Eye (tissue), 1 donor: Measurements from ENCODE around the gene SENP2.
"Not testable (repeated sequence)": the region's sequence is repeated elsewhere in the genome, so short reads cannot be mapped to it uniquely, and the experiment has no call there.

Experiments
- DNase-seq: peaks from one replicate; pipeline ENCODE4 v3.0.0-alpha.2; 2015

Gene SENP2

DNA sequence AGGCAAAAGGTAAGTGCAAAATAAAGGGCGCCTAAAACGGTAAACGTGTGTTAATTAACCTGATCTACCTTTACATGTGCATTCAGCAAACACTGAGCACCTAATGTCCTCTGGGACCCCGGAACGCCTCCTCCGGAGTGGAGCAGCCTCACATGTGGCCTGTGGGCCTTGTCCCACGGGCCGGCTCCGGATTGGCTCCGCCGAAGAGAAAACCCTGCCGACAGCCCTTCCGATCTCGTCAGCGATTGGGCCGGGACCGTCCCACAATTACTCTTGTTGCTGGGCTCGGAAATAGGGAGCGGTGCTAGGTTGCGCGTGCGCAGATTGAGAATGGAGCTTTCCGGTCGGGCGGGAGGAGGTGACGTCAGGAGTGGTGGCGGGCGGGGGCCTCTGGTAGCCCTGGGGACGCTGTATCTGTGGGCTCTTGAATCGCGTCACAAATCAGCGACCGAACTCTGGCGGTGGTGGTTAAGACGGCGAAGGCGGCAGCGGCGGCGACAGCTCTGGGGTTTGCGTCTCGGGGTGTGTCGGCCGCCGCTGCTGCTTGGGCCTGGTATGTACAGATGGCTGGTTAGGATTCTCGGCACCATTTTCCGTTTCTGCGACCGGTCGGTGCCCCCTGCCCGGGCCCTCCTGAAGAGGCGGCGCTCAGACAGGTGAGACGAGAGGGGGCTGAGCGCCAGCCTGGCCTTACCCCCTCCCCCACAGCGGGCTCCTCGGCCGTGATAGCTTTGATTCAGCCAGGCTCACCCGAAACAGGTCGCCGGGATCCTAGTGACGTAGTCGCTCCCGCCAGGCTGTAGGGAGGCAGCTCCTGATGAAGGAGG is at the start of gene SENP2:
Gene SENP2 (plus strand): TSS at position 437 of the 827 bp plus-strand sequence. CDS start 119 bp downstream, at position 556.
- peak; percentile 100 for DNase-seq

DNA sequence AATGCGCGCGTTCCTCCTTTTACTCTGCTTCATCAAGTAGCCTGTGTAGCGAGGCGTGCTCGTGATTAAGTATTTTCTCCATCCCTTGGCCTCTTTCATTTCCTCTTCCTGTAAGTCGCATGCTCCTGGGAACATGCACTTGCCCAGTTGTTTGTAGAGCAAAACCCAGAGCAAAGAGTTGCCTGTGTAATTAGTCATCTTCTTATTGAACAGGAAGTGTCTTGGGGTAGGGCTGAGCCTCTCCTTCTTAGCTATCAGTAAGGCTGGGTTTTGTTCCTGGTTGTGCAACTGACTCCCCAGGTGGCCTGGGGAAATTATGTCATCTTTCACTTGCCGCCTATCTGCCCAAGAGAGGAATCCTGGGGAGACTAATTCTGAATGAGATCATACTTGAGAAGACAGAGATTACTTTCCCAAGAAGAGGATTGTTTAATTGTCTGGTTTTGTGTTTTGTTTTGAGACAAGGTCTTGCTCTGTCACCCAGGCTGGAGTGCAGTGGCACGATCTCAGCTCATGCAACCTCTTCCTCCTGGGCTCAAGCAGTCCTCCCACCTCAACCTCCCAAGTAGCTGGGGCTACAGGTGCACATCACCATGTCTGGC is 48.6 kb upstream of the SENP2 start:
- DNase-seq, result no peak

DNA sequence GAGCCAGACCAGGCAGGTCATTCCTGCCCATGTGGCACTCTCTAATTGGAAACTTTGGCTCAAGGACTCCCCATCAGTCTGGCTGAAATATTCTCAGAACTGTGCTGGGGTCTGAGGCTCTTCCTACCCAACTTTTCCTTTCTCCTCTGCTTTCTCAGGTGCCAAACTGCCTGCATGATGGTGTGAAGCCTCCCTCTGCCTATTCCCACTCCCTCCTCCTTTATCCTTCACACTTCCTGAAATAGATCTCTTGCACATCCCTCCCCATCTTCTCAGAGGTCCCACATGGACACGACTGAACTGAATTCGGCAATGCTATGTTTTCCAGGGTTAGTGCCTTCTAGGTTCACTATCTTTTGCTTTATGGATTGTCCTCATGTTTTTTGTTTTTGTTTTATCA is 46.2 kb upstream of the SENP2 start:
- no peak for DNase-seq

DNA sequence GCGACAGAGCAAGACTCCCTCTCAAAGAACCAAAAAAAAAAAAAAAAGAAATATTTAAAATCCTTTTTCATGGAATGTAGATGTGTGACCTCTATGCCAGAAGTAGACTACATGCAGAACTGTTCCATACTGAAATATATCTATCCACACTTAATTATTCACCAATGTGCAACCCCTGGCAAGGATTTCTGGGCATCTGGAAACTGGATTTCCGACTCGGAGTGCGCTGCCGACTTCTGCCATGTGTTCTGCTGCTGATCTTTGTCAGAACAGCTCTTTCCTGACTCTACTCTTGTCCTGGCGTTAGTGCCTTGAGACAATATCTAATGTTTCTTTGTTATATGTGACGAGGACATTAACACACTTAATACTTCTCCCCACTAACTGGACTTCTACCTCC is 45.4 kb upstream of the SENP2 start:
- no peak for DNase-seq

DNA sequence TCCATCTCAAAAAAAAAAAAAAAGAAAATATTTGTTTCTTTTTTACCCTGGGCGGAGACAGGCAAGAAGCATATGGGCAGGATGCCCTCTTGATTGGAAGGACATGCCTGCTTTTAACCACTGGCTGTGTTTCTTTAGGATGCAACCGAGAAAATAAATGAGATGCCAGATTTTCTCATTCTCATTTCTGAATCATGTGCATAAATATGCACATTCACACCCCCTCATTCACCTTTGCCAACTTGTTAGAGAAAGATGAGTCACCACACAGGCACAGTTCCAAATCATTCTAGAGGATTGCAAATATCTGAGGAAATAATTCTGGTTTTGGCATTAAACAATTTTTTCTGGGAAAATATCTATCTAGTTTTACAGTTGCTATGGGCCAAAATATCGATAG is 37.0 kb upstream of the SENP2 start:
- peak; percentile 57 for DNase-seq

DNA sequence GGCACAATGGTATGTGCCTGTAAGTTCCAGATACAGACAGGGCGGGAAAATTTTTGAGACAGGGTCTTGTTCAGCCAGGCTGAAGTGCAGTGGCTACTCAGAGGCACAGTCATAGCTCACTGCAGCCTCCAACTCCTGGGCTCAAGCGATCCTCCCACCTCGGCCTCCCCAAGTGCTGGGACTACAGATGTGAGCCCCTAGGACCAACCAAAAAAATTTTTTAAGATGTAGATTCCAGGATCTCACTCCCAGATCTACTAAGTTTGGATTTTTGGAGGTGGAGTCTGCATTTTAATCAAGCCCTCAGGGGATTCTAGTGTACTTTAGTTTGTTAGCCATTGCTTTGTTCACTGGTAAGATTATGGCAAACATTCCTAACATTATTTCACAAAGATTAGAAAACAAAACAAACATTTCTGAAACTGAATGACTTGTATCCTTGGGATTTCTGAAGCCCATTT is 36.4 kb upstream of the SENP2 start:
- no peak for DNase-seq

DNA sequence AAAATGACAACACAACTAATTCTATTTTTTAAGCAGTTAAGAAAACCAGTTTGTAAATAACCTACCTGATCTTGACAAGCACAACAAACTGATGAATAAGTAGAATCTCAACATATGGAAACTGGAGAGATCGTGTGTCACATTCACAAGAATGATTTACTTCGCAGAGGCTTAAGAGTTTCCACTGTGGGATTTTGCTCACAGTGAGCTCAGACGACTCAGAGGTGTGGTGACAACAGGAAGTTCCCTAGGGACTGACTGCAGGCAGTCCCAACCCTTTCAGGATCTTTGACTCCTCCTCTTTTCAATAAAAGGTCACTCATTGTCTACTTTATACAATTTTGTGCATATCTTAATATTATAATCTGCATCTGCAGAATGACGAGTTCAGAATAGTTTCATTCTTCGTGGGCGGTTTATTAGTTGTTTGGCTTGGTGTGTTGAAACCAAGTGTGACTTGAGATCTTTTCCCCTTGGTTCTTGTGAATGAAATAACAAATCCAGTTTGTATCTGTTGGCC is 33.7 kb upstream of the SENP2 start, which contains the start of gene LIPH:
Gene LIPH (minus strand): TSS at position 231 of the 520 bp plus-strand sequence. CDS start 117 bp downstream, at position 114.
- DNase-seq, result no peak

DNA sequence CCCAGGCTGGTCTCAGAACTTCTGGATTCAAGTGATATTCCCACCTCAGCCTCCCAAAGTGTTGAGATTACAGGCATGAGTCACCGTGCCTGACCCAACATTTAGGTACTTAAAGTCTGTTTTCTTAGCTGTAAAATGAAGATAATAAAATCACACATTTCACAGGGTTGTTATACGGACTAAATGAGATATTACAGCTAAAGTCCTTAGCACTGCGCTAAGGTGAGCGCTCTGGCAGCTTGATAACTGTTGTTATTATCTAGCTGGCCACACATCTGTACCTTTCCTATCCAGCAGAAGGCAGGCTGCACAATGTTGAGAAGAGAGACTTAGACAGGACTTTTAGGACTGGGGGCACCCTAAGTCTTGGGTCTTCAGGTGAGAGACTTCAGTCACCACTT is 31.0 kb upstream of the SENP2 start:
- no peak for DNase-seq

DNA sequence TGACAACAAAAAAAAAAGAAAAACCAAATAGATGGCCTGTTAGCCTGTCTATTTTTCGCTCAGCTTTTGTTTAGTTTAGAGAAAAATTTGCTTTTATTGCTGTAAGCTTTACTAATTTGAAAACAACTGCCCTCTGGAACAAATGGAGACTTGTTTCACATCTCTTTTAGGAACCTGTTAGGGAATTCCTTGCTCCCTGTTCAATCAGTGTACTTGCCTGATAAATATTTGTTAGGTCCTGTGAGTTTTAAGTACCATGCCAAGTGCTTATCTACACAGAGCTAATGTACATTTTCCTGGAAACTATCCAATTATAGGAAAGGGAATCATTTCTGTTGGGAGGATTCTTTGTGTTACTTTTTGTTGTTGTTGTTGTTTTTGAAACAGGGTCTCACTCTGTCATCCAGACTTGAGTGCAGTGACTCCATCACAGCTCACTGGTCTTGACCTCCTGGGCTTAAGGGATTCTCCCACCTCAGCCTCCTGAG is 30.2 kb upstream of the SENP2 start:
- DNase-seq, result no peak

DNA sequence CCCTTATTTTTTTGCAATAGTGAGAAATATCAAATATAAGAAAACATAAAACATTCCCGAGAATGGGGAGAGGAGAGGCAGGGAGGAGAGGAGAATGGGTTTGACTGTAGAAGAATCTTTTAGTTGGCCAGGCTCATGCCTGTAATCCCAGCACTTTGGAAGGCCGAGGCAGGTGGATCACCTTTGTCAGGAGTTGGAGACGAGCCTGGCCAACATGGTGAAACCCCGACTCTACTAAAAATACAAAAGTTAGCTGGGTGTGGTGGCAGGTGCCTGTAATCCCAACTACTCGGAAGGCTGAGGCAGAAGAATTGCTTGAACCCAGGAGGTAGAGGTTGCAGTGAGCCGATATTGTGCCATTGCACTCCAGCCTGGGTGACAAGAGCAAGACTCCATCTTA is 29.5 kb upstream of the SENP2 start:
- DNase-seq, result not testable (repeated sequence)

DNA sequence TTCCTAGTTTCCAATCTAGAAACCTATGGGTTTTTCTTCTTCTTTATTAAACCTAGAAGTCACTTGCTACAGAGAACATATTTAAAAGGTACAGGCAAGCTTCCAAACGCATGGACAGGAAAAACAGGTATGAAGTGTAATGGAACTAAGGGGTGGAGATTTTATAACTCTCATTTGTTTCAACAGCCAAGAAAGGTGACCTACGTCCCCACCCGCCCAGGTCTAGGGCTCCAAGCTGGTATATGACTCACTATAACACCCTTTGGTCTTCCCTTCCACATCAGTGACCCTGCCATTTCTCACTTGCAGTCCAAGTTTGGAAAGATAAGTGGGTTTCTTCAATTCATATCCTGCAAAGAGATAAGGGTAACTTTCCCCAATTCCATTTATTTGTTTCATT is 27.7 kb upstream of the SENP2 start:
- no peak for DNase-seq

DNA sequence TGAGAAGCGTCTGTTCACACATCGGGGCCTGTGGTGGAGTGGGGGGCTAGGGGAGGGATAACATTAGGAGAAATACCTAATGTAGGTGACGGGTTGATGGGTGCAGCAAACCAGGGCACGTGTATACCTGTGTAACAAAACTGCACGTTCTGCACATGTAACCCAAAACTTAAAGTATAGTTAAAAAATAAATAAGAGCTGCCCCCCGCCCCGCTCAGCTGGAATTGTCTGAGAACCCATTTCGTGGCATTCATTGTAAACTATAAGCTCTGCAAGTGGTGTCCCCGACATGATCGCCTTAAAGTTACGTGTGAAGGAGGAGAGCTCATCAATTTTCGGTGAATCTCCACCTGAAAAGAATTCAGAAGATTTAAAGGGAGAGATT is 26.4 kb upstream of the SENP2 start:
- DNase-seq, result no peak

DNA sequence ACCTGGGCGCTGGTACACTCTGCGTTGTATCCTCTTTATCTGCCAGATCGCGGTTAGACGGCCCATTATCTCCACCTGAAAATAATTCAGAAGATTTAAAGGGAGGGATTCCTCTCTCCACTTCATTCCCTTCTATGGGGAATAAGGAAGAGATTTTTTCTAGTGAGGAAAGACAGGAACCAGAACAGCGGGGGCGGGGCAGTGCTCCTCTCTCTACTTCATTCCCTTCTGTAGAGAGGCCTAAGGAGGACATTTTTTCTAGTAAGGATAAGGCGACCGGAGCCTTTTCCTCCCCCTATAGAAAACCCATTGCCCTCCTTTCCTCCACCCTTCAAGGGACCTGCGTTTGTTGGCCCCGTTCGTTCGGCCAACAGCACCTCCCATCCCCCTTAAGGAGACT is 25.4 kb upstream of the SENP2 start:
- DNase-seq, result no peak

DNA sequence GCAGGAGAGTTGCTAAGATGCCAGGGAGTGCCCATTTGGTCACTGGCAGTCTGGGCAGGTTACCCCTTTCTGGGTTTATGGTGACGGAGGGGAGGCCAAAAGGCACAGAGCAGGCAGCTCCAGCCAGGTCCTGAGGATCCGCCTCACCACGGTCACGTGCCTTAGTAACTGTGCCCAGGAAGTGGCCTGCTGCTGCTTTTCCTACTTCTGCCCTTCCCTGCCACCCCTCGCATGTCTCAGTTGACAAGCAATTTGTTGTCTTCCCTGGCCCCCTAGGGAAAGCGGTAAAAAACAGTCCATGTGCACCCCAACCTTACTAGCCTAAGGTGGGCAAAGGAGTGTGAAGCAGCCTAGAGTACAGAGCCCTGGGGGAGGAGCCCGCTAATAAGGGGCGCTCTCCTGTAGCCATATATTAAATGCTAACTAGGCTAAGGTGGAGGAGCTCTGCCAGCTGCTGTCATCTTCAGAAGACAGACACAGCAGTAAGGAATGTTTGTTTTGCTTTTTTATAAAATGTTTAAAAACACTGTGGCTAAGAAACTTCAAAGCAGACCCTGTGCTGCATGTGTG is 24.6 kb upstream of the SENP2 start:
- DNase-seq, result no peak

DNA sequence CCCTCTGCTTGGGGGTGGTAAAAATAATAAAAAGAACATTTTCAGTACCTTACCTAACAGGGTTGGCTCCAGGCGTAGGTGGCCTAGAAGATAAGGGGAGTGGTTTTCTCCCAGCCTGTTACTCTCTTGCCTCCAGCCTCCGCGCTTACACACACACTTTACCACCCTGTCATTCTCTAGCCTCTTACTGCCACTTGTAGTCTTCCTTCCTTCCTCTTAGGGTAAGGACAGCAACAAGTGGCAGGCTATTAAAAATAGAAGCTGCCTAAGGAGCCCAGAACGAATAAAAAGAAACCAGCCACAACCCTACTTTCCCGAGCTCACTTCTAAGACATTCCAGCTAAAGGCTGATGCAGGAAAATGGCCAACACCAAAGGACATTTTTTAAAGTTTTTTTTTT is 24.1 kb upstream of the SENP2 start:
- DNase-seq, result no peak

DNA sequence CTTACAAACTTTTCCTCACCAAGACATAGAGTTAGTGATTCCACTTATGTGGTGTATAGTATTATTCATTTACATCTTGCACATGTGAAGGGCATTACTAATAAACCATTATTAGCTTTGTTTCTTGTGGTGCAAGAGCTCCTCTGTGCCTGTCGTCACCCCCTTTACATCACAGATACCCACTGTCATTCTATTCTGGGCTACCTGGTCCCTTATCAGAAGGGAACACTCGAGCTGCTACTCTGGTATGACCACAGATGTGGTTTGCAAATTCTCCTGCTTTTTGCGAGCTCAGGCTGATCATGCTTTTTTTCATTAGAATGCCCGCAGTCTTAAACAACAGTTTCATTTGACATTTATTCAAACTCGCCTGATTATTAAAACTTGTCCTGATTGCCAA is 13.9 kb upstream of the SENP2 start:
- DNase-seq, result no peak

DNA sequence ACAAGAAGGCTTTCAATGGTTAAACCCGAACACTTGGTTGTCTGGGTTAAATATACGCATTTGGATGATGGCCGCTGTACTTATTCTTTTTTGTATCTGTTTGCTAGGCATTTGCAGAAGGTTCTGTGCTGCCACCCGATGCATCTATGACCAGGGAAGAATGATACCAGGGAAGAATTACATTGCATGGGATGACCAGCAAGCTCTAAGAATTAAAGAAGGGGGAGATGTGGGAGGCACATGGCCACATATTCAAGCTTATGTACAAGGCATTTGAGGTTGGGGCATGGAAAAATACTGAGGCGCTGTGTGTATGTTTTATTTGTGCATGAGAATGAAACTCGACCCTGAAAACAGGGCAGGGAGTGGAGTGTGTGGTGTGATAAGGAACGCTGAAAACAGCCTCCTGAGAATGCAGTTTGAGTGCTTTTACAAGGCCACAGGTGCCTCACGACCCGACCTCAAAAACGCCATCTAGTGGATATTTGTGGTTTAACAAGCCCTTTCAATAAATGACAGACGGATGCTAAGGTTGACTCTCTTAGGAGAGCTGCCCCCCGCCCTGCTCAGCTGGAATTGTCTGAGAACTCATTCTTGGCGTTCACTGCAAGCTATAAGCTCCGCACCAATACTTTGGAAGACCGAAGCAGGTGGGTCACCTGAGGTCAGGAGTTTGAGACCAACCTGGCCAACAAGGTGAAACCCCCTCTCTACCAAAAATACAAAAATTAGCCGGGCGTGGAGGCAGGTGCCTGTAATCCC is 10.8 kb upstream of the SENP2 start:
- DNase-seq, result peak; percentile 88

DNA sequence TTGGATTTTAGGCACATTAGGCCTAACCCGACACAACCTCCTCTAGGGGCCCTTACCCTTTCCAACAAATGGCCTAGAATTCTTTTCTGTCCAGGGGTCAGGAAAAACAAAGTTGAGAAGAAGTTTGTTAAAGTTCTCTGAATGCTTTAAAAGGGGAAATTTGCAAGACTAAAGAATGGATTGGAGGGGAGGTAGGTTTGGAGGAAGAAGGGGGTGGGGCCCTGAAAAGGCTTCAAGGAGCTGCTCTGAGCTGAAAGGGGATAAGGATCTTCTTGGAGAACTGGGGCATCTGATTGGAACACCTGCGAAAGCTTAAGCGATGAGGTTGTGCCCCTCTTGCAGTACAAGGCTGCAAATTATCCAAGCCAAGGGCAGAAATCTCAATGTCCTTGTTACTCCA is 3.9 kb upstream of the SENP2 start:
- no peak for DNase-seq

DNA sequence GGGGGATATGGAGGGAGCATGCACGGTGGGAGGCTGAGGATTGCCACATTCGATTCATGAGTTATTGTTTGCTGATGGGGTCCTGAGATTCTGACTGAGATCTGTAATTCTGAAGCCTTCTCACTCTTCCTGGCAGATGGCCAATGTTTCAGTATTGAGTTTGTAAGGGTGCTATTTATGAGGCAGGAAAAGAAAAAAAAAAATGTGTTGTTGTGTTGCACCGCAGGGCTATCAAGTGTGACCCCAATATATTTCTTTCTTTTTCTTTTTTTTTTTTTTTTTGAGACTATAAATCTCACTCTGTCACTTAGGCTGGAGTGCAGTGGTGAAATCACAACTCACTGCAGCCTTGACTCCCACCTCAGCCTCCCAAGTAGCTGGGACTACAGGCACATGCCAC is 3.2 kb upstream of the SENP2 start:
- DNase-seq, result no peak

DNA sequence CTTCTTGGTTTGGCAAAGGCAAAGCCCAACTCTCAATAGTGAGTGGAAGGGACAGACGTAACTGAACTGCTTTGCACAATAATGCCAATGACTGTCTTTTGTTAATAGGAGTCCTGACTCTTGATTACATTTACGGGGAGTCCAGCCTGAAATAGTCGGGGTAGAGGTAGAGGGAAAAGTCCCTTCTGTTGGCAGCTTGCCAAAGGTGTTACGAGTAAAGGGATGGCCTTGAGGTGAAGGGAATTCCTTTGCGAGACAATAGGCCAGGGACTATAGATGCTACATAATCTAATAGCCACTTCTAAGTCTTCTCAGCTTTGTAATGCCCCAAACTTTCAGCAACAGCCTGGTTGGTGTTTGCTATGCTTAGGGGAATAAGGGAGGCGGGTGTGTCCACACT is 2.2 kb upstream of the SENP2 start:
- no peak for DNase-seq

DNA sequence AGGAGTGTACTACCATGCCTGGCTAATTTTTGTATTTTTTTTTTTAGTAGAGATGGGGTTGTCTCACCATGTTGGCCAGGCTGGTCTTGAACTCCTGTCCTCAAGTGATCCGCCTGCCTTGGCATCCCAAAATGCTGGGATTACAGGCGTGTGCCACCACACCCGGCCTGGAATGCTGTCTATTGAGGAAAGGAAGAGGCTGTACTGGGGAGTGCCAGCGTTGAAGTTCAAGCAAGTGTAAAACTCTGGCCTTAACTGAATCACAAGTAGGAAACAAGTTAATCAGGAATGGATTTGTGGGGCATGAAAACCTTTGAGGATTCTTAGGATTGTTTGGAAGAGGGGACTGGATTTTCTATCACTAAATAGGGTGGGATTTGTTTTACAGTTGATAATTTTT is 1.4 kb upstream of the SENP2 start:
- DNase-seq, result no peak

DNA sequence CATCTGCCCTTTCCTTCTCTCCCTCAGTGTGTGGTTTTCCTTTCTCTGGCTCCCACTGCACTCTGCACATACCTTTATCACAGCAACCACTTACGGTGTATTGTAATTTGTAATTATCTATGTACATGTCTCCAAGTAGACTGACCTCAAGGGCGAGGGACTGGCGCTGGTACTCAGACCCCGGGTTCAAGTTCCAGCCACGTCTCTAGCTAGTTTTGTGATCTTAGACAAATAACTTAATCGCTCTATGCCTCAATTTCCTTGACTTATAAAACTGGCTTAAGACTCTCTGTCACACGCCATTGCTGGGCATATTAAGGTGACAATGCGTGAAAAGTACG is 607 bp upstream of the SENP2 start:
- no peak for DNase-seq

DNA sequence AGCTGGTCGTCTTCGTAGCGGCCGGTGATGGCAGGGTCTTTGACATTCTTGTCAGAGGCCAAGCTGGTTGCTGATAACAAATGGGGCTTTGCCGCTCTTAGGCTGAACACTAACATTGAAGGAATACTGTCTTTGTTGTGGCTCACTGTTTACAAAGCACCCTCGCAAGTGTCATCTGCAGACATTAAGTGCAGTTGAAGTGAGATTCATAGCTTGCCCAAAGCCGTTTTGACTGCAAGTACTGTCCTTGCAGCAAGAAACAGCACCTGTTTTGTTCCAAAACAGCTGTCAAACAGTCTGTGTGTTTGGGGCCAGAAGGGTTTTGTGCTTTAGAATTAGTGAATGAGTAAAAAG is 568 bp downstream of the SENP2 start:
- no peak for DNase-seq
